Measurements from ENCODE around the gene UTF1. TPM values are rescaled to one million over a fixed set of nuclear protein-coding genes. Genes with fewer than 3 reads are reported as not detected.

The UTF1 gene
- total and polyA plus RNA-seq, 2 experiments from 2014 or later, result not detected

- TF ChIP-seq EZH2phosphoT487 (IDR thresholded peaks at IDR 0.05; ENCODE audit: insufficient read depth, low read depth), result no peak
- TF ChIP-seq EZH2 (IDR thresholded peaks at IDR 0.05; ENCODE audit: insufficient read depth, poor library complexity, severe bottlenecking), result no peak
- no peaks in the 10 kb centered on the region for H3K9me2 ChIP-seq (ENCODE audit: insufficient read depth)
- no peak overlapping the region for H3K4me2 ChIP-seq (ENCODE audit: unreplicated experiment)
- H3K4me1 ChIP-seq (ENCODE audit: insufficient read depth), result no peaks in the 10 kb centered on the region
- no peak overlapping the region for H2AFZ ChIP-seq
- no peaks in the 10 kb centered on the region for H3K36me3 ChIP-seq (ENCODE audit: low read depth)
- H3K79me2 ChIP-seq (ENCODE audit: insufficient read depth), result no peaks in the 10 kb centered on the region
- H4K20me1 ChIP-seq (ENCODE audit: insufficient read depth), result no peaks in the 10 kb centered on the region
- no peak overlapping the region for H3K27ac ChIP-seq
- WGBS, 2 experiments (ENCODE audit: low coverage in 1 of 2, low lambda C conversion rate in 2 of 2, missing lambda C conversion rate in 2 of 2), result 44 to 51% methylated on average over 12 to 21 of the region's 21 CpGs
- H3K27me3 ChIP-seq (replicated peaks; ENCODE audit: insufficient read depth), result peaks cover 17% of the 10 kb centered on the region
- no peaks in the 10 kb centered on the region for H3K9me3 ChIP-seq (ENCODE audit: low read depth)
- no peak overlapping the region for H3K9ac ChIP-seq
- in situ Hi-C loops (cut with MboI), result no loop called here
- DNase-seq, result no peak
- no peak overlapping the region for H3K4me3 ChIP-seq
- no peaks in the 10 kb centered on the region for H3F3A ChIP-seq (ENCODE audit: insufficient read depth)
These were observed 19.2 kb downstream of the UTF1 start for GRCh38 chr10:133249094-133249780.

- H3K36me3 ChIP-seq (ENCODE audit: low read depth), result no peaks in the 10 kb centered on the region
- in situ Hi-C loops (cut with MboI), result no loop called here
- DNase-seq, result no peak
- peaks cover 17% of the 10 kb centered on the region for H3K27me3 ChIP-seq (replicated peaks; ENCODE audit: insufficient read depth)
- H3F3A ChIP-seq (ENCODE audit: insufficient read depth), result no peaks in the 10 kb centered on the region
- no peaks in the 10 kb centered on the region for H4K20me1 ChIP-seq (ENCODE audit: insufficient read depth)
- H3K9me3 ChIP-seq (ENCODE audit: low read depth), result no peaks in the 10 kb centered on the region
- no peak overlapping the region for H3K4me2 ChIP-seq (ENCODE audit: unreplicated experiment)
- no peaks in the 10 kb centered on the region for H3K79me2 ChIP-seq (ENCODE audit: insufficient read depth)
- H2AFZ ChIP-seq, result no peak overlapping the region
- no peaks in the 10 kb centered on the region for H3K9me2 ChIP-seq (ENCODE audit: insufficient read depth)
- no peak for TF ChIP-seq EZH2 (IDR thresholded peaks at IDR 0.05; ENCODE audit: insufficient read depth, poor library complexity, severe bottlenecking)
- H3K4me1 ChIP-seq (ENCODE audit: insufficient read depth), result no peaks in the 10 kb centered on the region
- no peak overlapping the region for H3K4me3 ChIP-seq
- 38 to 42% methylated on average over 11 of the region's 11 CpGs for WGBS, 2 experiments (ENCODE audit: low coverage in 1 of 2, low lambda C conversion rate in 2 of 2, missing lambda C conversion rate in 2 of 2)
- H3K27ac ChIP-seq, result no peak overlapping the region
- H3K9ac ChIP-seq, result no peak overlapping the region
These were observed 20.1 kb downstream of the UTF1 start for GRCh38 chr10:133249975-133250754.

- Histone ChIP-seq H3K27ac (no peak overlapping the region), H3K9ac (no peak overlapping the region), H3K4me3 (no peak overlapping the region), H3K4me2 (ENCODE audit: unreplicated experiment) (no peak overlapping the region), H3K27me3 (replicated peaks; ENCODE audit: insufficient read depth) (peaks cover 11% of the 10 kb centered on the region), H3F3A (ENCODE audit: insufficient read depth) (no peaks in the 10 kb centered on the region), H3K4me1 (ENCODE audit: insufficient read depth) (no peaks in the 10 kb centered on the region), H2AFZ (no peak overlapping the region), H3K9me2 (ENCODE audit: insufficient read depth) (no peaks in the 10 kb centered on the region), H3K79me2 (ENCODE audit: insufficient read depth) (no peaks in the 10 kb centered on the region), H3K36me3 (ENCODE audit: low read depth) (no peaks in the 10 kb centered on the region), H4K20me1 (ENCODE audit: insufficient read depth) (no peaks in the 10 kb centered on the region), H3K9me3 (ENCODE audit: low read depth) (no peaks in the 10 kb centered on the region)
- in situ Hi-C loops (cut with MboI), result no loop called here
- no peak for DNase-seq
- TF ChIP-seq EZH2 (IDR thresholded peaks at IDR 0.05; ENCODE audit: insufficient read depth, poor library complexity, severe bottlenecking), result no peak
- TF ChIP-seq EZH2phosphoT487 (IDR thresholded peaks at IDR 0.05; ENCODE audit: insufficient read depth, low read depth), result no peak
- WGBS, 2 experiments (ENCODE audit: low coverage in 1 of 2, low lambda C conversion rate in 2 of 2, missing lambda C conversion rate in 2 of 2), result 51 to 53% methylated on average over 26 of the region's 28 CpGs
These were observed 21.6 kb downstream of the UTF1 start for GRCh38 chr10:133251388-133252222.

- Histone ChIP-seq H2AFZ (no peak overlapping the region), H3K9me3 (ENCODE audit: low read depth) (no peaks in the 10 kb centered on the region), H3K4me1 (ENCODE audit: insufficient read depth) (no peaks in the 10 kb centered on the region), H3K4me2 (ENCODE audit: unreplicated experiment) (no peak overlapping the region), H3F3A (ENCODE audit: insufficient read depth) (no peaks in the 10 kb centered on the region), H3K9me2 (ENCODE audit: insufficient read depth) (no peaks in the 10 kb centered on the region), H3K27ac (no peak overlapping the region), H3K36me3 (ENCODE audit: low read depth) (no peaks in the 10 kb centered on the region), H3K27me3 (replicated peaks; ENCODE audit: insufficient read depth) (peaks cover 11% of the 10 kb centered on the region), H4K20me1 (ENCODE audit: insufficient read depth) (no peaks in the 10 kb centered on the region), H3K9ac (no peak overlapping the region), H3K4me3 (no peak overlapping the region), H3K79me2 (ENCODE audit: insufficient read depth) (no peaks in the 10 kb centered on the region)
- TF ChIP-seq EZH2 (IDR thresholded peaks at IDR 0.05; ENCODE audit: insufficient read depth, poor library complexity, severe bottlenecking) (no peak), EZH2phosphoT487 (IDR thresholded peaks at IDR 0.05; ENCODE audit: insufficient read depth, low read depth) (no peak)
- 63% methylated on average over 12 of the region's 12 CpGs; no CpG with 5 or more reads in 1 of the 2 experiments for WGBS, 2 experiments (ENCODE audit: low coverage in 1 of 2, low lambda C conversion rate in 2 of 2, missing lambda C conversion rate in 2 of 2)
- no peak for DNase-seq
- in situ Hi-C loops (cut with MboI), result no loop called here
These were observed 22.2 kb downstream of the UTF1 start for GRCh38 chr10:133252223-133252552.

All from GM23248 (cell line).